ENCODE data around the gene HDLBP. TPM values are rescaled to one million over a fixed set of nuclear protein-coding genes. Genes with fewer than 3 reads are reported as not detected.

Gene HDLBP
- total RNA-seq, 1 donor from 2014 or later = 805 TPM

GRCh38 chr2:241189093-241189855, 126.2 kb downstream of the HDLBP start:
- Histone ChIP-seq H3K4me3 (ENCODE audit: low read depth, low read length) (no peak overlapping the region), H3K27me3 (ENCODE audit: control insufficient read depth, insufficient read depth, low read length) (no peaks in the 10 kb centered on the region), H3K36me3 (ENCODE audit: control insufficient read depth, insufficient read depth, low read length) (no peaks in the 10 kb centered on the region)
- FAIRE-seq (no peak), DNase-seq (ENCODE audit: low read depth) (no peak)
- no peak for TF ChIP-seq CTCF (IDR thresholded peaks at IDR 0.05; ENCODE audit: insufficient read depth, low read length, severe bottlenecking)

GRCh38 chr2:241188361-241189092, 126.9 kb downstream of the HDLBP start, which contains the start of gene ANO7:
ANO7 (plus strand) TSS chr2:241188677; CDS start chr2:241190064, 1,387 bp downstream.
- H3K36me3 ChIP-seq (ENCODE audit: control insufficient read depth, insufficient read depth, low read length) = no peaks in the 10 kb centered on the region
- DNase-seq (ENCODE audit: low read depth) (no peak), FAIRE-seq (no peak)
- no peak within 1 kb of the TSS for H3K4me3 ChIP-seq (ENCODE audit: low read depth, low read length)
- TF ChIP-seq CTCF (IDR thresholded peaks at IDR 0.05; ENCODE audit: insufficient read depth, low read length, severe bottlenecking) = no peak
- no peaks in the 10 kb centered on the region for H3K27me3 ChIP-seq (ENCODE audit: control insufficient read depth, insufficient read depth, low read length)

GRCh38 chr2:241187918-241188234, 127.6 kb downstream of the HDLBP start:
- H3K4me3 ChIP-seq (ENCODE audit: low read depth, low read length) = no peak overlapping the region
- no peaks in the 10 kb centered on the region for H3K27me3 ChIP-seq (ENCODE audit: control insufficient read depth, insufficient read depth, low read length)
- H3K36me3 ChIP-seq (ENCODE audit: control insufficient read depth, insufficient read depth, low read length) = no peaks in the 10 kb centered on the region
- no peak for FAIRE-seq
- no peak for DNase-seq (ENCODE audit: low read depth)
- no peak for TF ChIP-seq CTCF (IDR thresholded peaks at IDR 0.05; ENCODE audit: insufficient read depth, low read length, severe bottlenecking)

- FAIRE-seq (no peak), DNase-seq (ENCODE audit: low read depth) (no peak)
- TF ChIP-seq CTCF (IDR thresholded peaks at IDR 0.05; ENCODE audit: insufficient read depth, low read length, severe bottlenecking) = no peak
- H3K36me3 ChIP-seq (ENCODE audit: control insufficient read depth, insufficient read depth, low read length) = no peaks in the 10 kb centered on the region
- no peaks in the 10 kb centered on the region for H3K27me3 ChIP-seq (ENCODE audit: control insufficient read depth, insufficient read depth, low read length)
- H3K4me3 ChIP-seq (ENCODE audit: low read depth, low read length) = no peak overlapping the region
Observed at GRCh38 chr2:241187101-241187917, 128.2 kb downstream of the HDLBP start.

GRCh38 chr2:241185961-241186360, 129.5 kb downstream of the HDLBP start:
- FAIRE-seq (no peak), DNase-seq (ENCODE audit: low read depth) (no peak)
- Histone ChIP-seq H3K4me3 (ENCODE audit: low read depth, low read length) (no peak overlapping the region), H3K36me3 (ENCODE audit: control insufficient read depth, insufficient read depth, low read length) (no peaks in the 10 kb centered on the region), H3K27me3 (ENCODE audit: control insufficient read depth, insufficient read depth, low read length) (no peaks in the 10 kb centered on the region)
- TF ChIP-seq CTCF (IDR thresholded peaks at IDR 0.05; ENCODE audit: insufficient read depth, low read length, severe bottlenecking) = no peak

Data from bronchial epithelial cell (primary cell).